HEK293 (cell line): ENCODE data around the gene OR2Z1.

Experiments
- CTCF ChIA-PET: fragments of 350-600 bp; formaldehyde crosslinking; extraction: SDS; loops from one replicate; lab custom pipeline; 2021; ENCODE audit warnings: antibody characterized with exemption; lab: Yijun Ruan, JAX
- POLR2A ChIA-PET: fragments of 300-600 bp; formaldehyde crosslinking; extraction: SDS; loops from one replicate; lab custom pipeline; 2020; ENCODE audit warnings: antibody characterized with exemption, inconsistent platforms; lab: Yijun Ruan, JAX
- H3K27ac ChIP-seq: fragments of 200-500 bp; sonication (Bioruptor generic); 2 replicates; pipeline ENCODE4 v1.5.1; 2014; ENCODE audit warnings: low read depth, low read length, control low read depth, inconsistent platforms; ENCODE audit errors: extremely low read depth
- H3K36me3 ChIP-seq, 2 experiments: fragments of 200-500 bp in 1 of 2; sonication (Bioruptor generic) in 1 of 2; 1 replicate in 1 of 2; 2 replicates in 1 of 2; pipeline ENCODE4 v1.5.1; 2014 to 2017; ENCODE audit warnings: inconsistent platforms in 2 of 2, low read length in 2 of 2; ENCODE audit not compliant: control insufficient read depth in 2 of 2, insufficient read depth in 1 of 2
- H3K4me1 ChIP-seq: fragments of 200-500 bp; sonication (Bioruptor generic); 2 replicates; pipeline ENCODE4 v1.5.1; 2014; ENCODE audit warnings: mild to moderate bottlenecking, low read length, inconsistent platforms; ENCODE audit not compliant: control insufficient read depth, insufficient read depth
- H3K4me3 ChIP-seq: 2 replicates; pipeline ENCODE4 v1.5.1; 2011; ENCODE audit warnings: low read depth, mild to moderate bottlenecking, control low read depth, low read length, moderate library complexity
- H3K9me3 ChIP-seq: fragments of 200-500 bp; sonication (Bioruptor generic); 2 replicates; pipeline ENCODE4 v1.5.1; 2014; ENCODE audit warnings: low read depth, low read length, inconsistent platforms; ENCODE audit not compliant: control insufficient read depth, insufficient read depth
- HIC1 ChIP-seq: fragments of 450-650 bp; formaldehyde crosslinking; IDR thresholded peaks from 2 replicates; pipeline ENCODE4 v1.5.1; 2016; ENCODE audit warnings: missing biosample characterization, missing genetic modification characterization
- KLF16 ChIP-seq: fragments of 450-650 bp; formaldehyde crosslinking; IDR thresholded peaks from 2 replicates; pipeline ENCODE4 v1.5.1; 2017; ENCODE audit warnings: missing biosample characterization, missing genetic modification characterization
- PRDM1 ChIP-seq: fragments of 450-650 bp; formaldehyde crosslinking; IDR thresholded peaks from 2 replicates; pipeline ENCODE4; 2016; ENCODE audit warnings: missing biosample characterization, missing genetic modification characterization
- SP2 ChIP-seq: fragments of 450-650 bp; formaldehyde crosslinking; IDR thresholded peaks from 2 replicates; pipeline ENCODE4 v1.5.1; 2016; ENCODE audit warnings: missing biosample characterization, missing genetic modification characterization
- TCF7L2 ChIP-seq: IDR thresholded peaks from 2 replicates; pipeline ENCODE4 v1.6.1; 2011; ENCODE audit warnings: low read depth, mild to moderate bottlenecking, inconsistent platforms, low read length, moderate library complexity, borderline replicate concordance
- ZBTB20 ChIP-seq: fragments of 450-650 bp; formaldehyde crosslinking; IDR thresholded peaks from 2 replicates; pipeline ENCODE4 v1.5.1; 2016; ENCODE audit warnings: missing biosample characterization, missing genetic modification characterization
- ZBTB49 ChIP-seq: fragments of 450-650 bp; formaldehyde crosslinking; IDR thresholded peaks from 2 replicates; pipeline ENCODE4 v1.5.1; 2016; ENCODE audit warnings: missing biosample characterization, missing genetic modification characterization, low read depth
- ZEB2 ChIP-seq: fragments of 450-650 bp; formaldehyde crosslinking; IDR thresholded peaks from 2 replicates; pipeline ENCODE4 v1.5.1; 2016; ENCODE audit warnings: missing biosample characterization, missing genetic modification characterization
- ZFHX2 ChIP-seq: fragments of 450-650 bp; formaldehyde crosslinking; conservative IDR thresholded peaks from 2 replicates; pipeline ENCODE4 v1.5.1; 2016; ENCODE audit warnings: missing biosample characterization, missing genetic modification characterization
- ZNF366 ChIP-seq: fragments of 450-650 bp; formaldehyde crosslinking; conservative IDR thresholded peaks from 2 replicates; pipeline ENCODE4 v1.5.1; 2016; ENCODE audit warnings: missing biosample characterization, missing genetic modification characterization
- ZNF501 ChIP-seq: fragments of 450-650 bp; formaldehyde crosslinking; IDR thresholded peaks from 2 replicates; pipeline ENCODE4 v1.5.1; 2016; ENCODE audit warnings: missing biosample characterization, missing genetic modification characterization
- ZNF521 ChIP-seq: fragments of 450-650 bp; formaldehyde crosslinking; IDR thresholded peaks from 2 replicates; pipeline ENCODE4 v1.5.1; 2017; ENCODE audit warnings: missing biosample characterization, mild to moderate bottlenecking, missing genetic modification characterization
- ZNF548 ChIP-seq: fragments of 450-650 bp; formaldehyde crosslinking; IDR thresholded peaks from 2 replicates; pipeline ENCODE4 v1.5.1; 2016; ENCODE audit warnings: missing biosample characterization, missing genetic modification characterization
- ZNF585B ChIP-seq: fragments of 450-650 bp; formaldehyde crosslinking; IDR thresholded peaks from 2 replicates; pipeline ENCODE4 v1.5.1; 2016; ENCODE audit warnings: missing biosample characterization, missing genetic modification characterization
- ZNF701 ChIP-seq: fragments of 450-650 bp; formaldehyde crosslinking; IDR thresholded peaks from 2 replicates; pipeline ENCODE4 v1.5.1; 2016; ENCODE audit warnings: missing biosample characterization, missing genetic modification characterization
- ZNF768 ChIP-seq: fragments of 450-650 bp; formaldehyde crosslinking; IDR thresholded peaks from 2 replicates; pipeline ENCODE4 v1.5.1; 2018; ENCODE audit warnings: missing biosample characterization, mild to moderate bottlenecking, missing genetic modification characterization
- ZNF776 ChIP-seq: fragments of 450-650 bp; formaldehyde crosslinking; IDR thresholded peaks from 2 replicates; pipeline ENCODE4 v1.5.0; 2017; ENCODE audit warnings: missing biosample characterization, missing genetic modification characterization, borderline replicate concordance

Gene OR2Z1

GRCh38 chr19:8686549-8686948 lies 34.9 kb upstream of the OR2Z1 start:
- H3K9me3 ChIP-seq: no peaks in the 10 kb centered on the region
- CTCF ChIA-PET: interaction anchor here (0.7 kb wide), 1 partner anchor 72 kb away, joined by 4 read pairs; no protein-coding TSS in a partner anchor
- no peak overlapping the region for H3K4me3 ChIP-seq
- POLR2A ChIA-PET: no interaction called here
- TF ChIP-seq ZFHX2 (tag by site-specific recombination): no peak
- no peak for TF ChIP-seq ZNF701 (tag by site-specific recombination)
- TF ChIP-seq ZBTB49 (tag by site-specific recombination): no peak
- no peak for TF ChIP-seq ZBTB20
- TF ChIP-seq ZNF585B: no peak
- no peak for TF ChIP-seq ZNF521
- TF ChIP-seq KLF16 (tag by site-specific recombination): no peak
- no peak for TF ChIP-seq HIC1 (tag by site-specific recombination)
- no peak for TF ChIP-seq SP2 (tag by site-specific recombination)
- no peak for TF ChIP-seq ZEB2
- no peak for TF ChIP-seq ZNF501 (tag by site-specific recombination)
- no peaks in the 10 kb centered on the region for H3K36me3 ChIP-seq
- H3K4me1 ChIP-seq: no peaks in the 10 kb centered on the region
- no peak overlapping the region for H3K27ac ChIP-seq

- no peak overlapping the region for H3K4me3 ChIP-seq
- H3K36me3 ChIP-seq: no peaks in the 10 kb centered on the region
- no peak overlapping the region for H3K27ac ChIP-seq
- CTCF ChIA-PET: no interaction called here
- H3K4me1 ChIP-seq: no peaks in the 10 kb centered on the region
- TF ChIP-seq TCF7L2 (no peak), ZNF768 (no peak), ZNF776 (no peak)
- TF ChIP-seq, all 188 proteins: peak for 0
- POLR2A ChIA-PET: no interaction called here
- H3K9me3 ChIP-seq: no peaks in the 10 kb centered on the region
Measured at GRCh38 chr19:8688930-8689329, 32.5 kb upstream of the OR2Z1 start.

GRCh38 chr19:8690753-8691539 lies 30.5 kb upstream of the OR2Z1 start:
- CTCF ChIA-PET: interaction anchor here (1.0 to 3.5 kb wide), 3 partner anchors 10 to 110 kb away, joined by 3 to 41 read pairs (median 5); no protein-coding TSS in a partner anchor
- POLR2A ChIA-PET: no interaction called here
- Histone ChIP-seq H3K36me3 (no peaks in the 10 kb centered on the region), H3K4me1 (no peaks in the 10 kb centered on the region), H3K4me3 (no peak overlapping the region), H3K9me3 (no peaks in the 10 kb centered on the region), H3K27ac (no peak overlapping the region)
- TF ChIP-seq ZNF548 (tag by site-specific recombination) (peak; percentile 88), ZNF366 (tag by site-specific recombination) (peak; percentile 89), HIC1 (tag by site-specific recombination) (no peak), PRDM1 (tag by site-specific recombination) (peak; percentile 58)
